AG20443 (cell line): ENCODE results near the gene SCYL2.
A peak's percentile ranks its signal among the peaks of the same experiment; 100 is the strongest.
"Not testable (repeated sequence)": the region's sequence is repeated elsewhere in the genome, so short reads cannot be mapped to it uniquely, and the experiment has no call there.

Experiments
- DNase-seq: peaks from one replicate; pipeline ENCODE4 v3.0.0; 2012; ENCODE audit warnings: low spot score, mixed read lengths

SCYL2 gene

DNA sequence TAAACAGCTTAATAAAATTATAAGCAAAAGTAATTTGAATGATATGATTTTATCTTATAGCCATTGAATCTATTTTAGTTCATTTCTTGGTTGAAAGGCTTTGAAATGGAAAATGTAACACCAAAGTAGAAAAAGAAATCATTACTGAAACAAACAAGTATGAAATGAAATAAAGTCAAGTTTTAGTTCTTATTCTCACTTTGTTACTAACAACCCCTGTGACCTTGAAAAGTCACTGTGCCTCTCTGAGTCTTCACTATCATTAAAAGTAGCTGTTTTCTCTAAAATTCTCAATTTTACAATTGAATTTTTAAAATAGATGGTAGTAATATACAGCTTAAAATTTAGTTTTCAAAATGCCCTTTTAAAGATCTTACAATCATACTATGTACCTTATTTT, 57.5 kb downstream of the SCYL2 start:
- DNase-seq: no peak

DNA sequence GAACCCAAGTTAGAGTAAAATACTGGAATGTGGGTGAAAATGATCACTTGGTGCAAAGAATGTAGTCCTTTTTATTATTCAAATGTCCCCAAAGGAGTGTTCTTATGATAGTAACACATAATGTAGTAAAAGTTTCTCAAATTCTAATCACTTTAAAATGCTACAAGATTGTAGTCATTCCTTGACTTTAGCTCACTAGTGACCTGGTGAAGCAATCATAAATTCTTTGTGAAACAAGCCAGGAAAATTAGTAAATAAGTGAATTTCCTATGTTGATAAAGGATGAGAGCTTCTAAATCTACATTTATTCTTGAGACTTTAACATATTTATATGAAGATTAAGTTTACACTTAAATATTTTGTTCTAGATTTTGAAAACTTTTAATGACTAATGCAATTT, 59.2 kb downstream of the SCYL2 start:
- DNase-seq: no peak

GRCh38 chr12:100329800-100330199, 62.8 kb downstream of the SCYL2 start:
- DNase-seq: no peak

- no peak for DNase-seq
These were observed 64.9 kb downstream of the SCYL2 start for GRCh38 chr12:100331871-100332270.

DNA sequence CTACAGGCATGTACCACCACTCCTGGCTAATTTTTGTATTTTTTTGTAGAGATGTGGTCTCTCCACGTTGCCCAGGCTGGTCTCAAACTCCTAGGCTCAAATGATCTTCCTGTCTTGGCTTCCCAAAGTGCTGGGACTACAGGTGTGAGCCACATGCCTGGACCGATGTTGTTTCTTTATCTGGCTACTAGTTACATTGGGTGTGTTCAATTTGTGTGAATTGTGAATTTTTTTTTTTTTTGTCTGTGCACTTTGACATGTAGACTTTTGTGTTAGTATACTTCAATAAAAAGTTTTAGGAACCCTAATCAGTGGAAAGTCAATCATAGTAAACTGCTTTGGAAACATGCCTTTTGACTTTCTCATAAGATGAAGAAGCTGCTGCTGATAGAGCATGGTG, 65.9 kb downstream of the SCYL2 start:
- no peak for DNase-seq

GRCh38 chr12:100337299-100337698, 70.3 kb downstream of the SCYL2 start:
- no peak for DNase-seq

GRCh38 chr12:100337727-100338126, 70.8 kb downstream of the SCYL2 start:
- no peak for DNase-seq

DNA sequence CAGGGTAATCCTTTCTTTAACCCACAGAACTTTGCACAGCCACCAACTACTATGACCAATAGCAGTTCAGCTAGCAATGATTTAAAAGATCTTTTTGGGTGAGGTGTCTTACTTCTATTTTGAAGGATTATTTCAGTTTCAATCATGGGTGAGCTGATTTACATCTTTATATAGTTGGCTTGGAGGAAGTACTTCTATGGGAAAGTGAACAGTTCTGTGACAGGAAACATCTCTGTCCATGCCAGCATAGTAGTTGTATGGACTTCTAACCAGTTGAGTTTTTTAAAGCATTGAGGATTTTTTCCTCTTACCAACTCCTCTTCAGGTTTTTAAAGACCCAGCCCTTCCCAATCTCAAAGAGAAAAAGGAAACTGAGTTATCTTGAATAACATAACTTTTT, 72.1 kb downstream of the SCYL2 start:
- no peak for DNase-seq

DNA sequence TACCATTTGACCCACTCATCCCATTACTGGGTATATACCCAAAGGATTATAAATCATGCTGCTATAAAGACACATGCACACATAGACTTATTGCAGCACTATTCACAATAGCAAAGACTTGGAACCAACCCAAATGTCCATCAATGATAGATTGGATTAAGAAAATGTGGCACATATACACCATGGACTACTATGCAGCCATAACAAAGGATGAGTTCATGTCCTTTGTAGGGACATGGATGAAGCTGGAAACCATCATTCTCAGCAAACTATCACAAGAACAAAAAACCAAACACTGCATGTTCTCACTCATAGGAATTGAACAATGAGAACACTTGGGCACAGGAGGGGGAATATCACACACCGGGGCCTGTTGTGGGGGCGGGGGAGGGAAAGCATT, 75.9 kb downstream of the SCYL2 start:
- DNase-seq: not testable (repeated sequence)

DNA sequence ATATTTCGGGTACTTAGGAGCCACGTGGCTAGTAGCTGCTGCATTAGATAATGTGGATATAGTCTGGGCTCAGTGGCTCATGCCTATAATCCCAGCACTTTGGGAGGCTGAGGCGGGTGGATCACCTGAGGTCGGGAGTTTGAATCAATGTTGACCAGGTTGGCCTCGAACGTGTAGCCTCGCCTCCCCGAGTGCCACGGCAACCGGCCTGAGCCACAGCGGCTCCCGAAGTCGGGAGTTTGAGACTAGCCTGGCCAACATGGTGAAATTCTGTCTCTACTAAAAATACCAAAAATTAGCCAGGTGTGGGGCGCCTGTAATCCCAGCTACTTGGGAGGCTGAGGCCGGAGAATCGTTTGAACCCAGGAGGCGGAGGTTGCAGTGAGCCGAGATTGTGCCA, 77.4 kb downstream of the SCYL2 start:
- DNase-seq: not testable (repeated sequence)

- DNase-seq: no peak
These were observed 78.2 kb downstream of the SCYL2 start for GRCh38 chr12:100345020-100345767.

DNA sequence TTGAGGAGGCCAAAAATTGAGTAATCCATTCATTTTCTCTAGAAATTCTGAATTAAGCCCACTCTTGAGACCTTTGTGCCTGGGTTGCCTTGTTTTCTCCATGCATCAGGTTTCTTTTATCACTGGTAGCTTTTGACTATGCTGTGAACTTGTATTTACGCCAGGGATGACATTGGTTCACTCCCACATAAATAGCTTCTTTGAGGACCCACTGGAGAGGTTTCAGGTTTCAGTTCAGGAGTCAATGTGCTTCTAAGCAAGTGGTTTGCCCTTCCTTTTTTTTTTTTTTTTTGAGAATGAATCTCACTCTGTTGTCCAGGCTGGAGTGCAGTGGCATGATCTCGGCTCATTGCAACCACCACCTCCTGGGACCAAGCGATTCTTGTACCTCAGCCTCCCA, 79.7 kb downstream of the SCYL2 start:
- DNase-seq: no peak

- DNase-seq: peak; percentile 23
These were observed 81.9 kb downstream of the SCYL2 start for GRCh38 chr12:100348657-100349454.

GRCh38 chr12:100356644-100357223, 89.8 kb downstream of the SCYL2 start, which contains the start of gene SLC17A8:
TSS of gene SLC17A8 (plus strand) at chr12:100357074. CDS start at chr12:100357392, 318 bp downstream.
- peak; percentile 30 for DNase-seq

GRCh38 chr12:100359248-100359647, 92.3 kb downstream of the SCYL2 start:
- DNase-seq: no peak

DNA sequence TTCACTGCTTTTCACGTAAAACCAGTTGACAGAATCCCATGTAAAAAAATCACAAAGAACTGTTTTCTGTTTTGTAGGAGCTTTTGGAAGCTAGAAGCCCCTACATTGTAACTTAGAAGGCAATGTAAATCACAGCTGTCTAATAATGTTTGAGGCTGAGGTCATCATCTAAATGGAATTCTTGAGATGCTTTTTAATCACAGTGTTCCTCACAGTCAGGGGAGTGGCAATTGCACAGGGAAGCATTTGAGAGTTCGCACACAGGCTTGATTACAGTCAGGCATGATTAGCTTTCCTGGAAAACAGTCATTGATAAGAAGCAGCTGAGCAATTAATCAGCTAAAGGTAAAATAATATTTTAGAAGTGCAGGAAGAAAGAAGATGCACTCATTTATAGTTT, 92.8 kb downstream of the SCYL2 start:
- DNase-seq: peak; percentile 45

DNA sequence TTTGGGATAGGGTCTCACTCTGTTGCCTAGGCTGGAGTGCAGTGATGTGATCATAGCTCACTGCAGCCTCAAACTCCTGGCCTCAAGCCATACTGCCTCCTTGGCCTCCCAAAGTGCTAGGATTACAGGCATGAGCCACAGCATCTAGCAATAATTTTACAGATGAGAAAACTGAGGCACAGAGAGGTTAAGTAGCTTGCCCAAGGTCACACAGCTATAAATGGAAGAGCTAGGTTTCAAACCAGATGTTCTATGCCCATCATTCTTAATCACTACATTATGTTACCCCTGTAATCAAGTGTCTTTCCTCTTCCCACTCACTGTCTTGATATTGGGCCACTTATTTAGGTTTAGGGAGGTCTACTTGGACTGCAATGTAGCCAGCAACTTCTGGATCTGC, 93.5 kb downstream of the SCYL2 start:
- no peak for DNase-seq

- no peak for DNase-seq
These were observed 97.3 kb downstream of the SCYL2 start for GRCh38 chr12:100364324-100364723.

DNA sequence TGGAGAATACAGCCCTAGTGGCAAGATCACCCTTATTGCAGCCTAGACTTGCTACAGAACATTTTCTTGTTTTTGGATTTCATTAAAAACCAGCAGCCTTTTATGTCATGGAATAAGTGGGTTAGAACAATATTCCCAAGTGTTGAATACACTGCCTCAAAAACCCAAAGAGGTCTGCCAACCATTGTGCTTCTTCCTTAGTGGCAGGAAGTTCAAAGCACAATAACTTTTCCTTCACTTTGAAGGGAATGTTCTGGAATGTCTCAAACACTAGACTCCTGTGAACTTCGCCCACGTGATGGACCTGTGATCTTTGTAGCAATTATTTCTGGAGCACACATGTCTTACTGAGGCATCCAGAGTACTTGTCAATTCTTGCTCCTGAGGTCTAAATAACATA, 98.4 kb downstream of the SCYL2 start:
- no peak for DNase-seq

GRCh38 chr12:100368066-100368465, 101.1 kb downstream of the SCYL2 start:
- no peak for DNase-seq

GRCh38 chr12:100371146-100371545, 104.2 kb downstream of the SCYL2 start:
- DNase-seq: no peak

DNA sequence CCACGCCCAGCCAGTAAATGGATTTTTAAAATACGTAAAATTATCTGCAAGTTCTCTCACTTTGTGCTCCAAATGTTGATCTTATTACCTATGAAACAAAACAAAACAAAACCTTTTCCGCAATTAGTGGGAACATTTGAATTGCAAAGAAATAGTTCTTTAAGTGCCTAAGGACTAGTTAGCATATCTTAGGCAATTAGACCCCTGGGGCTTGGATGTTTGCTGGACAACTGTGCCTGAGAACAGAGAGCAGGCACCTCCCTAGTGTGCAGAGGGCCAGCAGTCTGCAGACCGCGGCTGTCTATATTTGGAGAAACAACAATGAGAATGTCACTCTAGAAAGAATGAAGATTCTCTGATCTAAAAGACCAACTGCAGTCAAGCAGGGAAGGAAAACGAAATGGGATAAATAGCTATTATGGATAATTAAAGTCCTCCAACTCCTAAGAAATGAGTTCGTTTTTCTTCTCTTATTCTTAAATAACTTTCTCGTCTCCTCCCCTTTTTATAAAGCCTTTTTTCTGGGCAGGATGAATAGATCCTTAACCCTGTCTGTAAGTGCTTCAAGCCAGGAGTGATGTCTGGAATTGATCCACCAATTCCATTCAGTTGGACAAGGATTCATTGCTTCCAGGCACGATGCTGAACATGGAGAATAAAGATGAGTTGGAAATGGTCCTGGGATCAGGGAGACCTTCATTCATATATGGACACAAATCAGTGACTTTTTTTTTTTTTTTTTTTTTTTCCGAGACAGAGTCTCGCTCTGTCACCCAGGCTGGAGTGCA, 106.1 kb downstream of the SCYL2 start:
- DNase-seq: peak; percentile 41
